Measurements from ENCODE around the gene SP6. TPM values are rescaled to one million over a fixed set of nuclear protein-coding genes. Genes with fewer than 3 reads are reported as not detected.

The SP6 gene
- total RNA-seq, 1 experiment from 2014 or later: 10.8 TPM

- Histone ChIP-seq H3K27me3 (ENCODE audit: insufficient read depth, low read length) (no peaks in the 10 kb centered on the region), H3K36me3 (ENCODE audit: control insufficient read depth in 1 of 2, insufficient read depth in 2 of 2, low read length in 2 of 2) (peaks cover 0 to 2% of the 10 kb centered on the region in 2 experiments; a peak in 2 of 4 replicates), H3K9me2 (ENCODE audit: insufficient read depth) (no peaks in the 10 kb centered on the region), H4K20me1 (ENCODE audit: insufficient read depth) (no peaks in the 10 kb centered on the region), H3K9me3 (ENCODE audit: control insufficient read depth in 1 of 2, insufficient read depth in 1 of 2, low read depth in 1 of 2, low read length in 2 of 2) (no peaks in the 10 kb centered on the region), H3K9ac (ENCODE audit: low read length) (no peak overlapping the region), H3K27ac (ENCODE audit: low read depth, low read length) (no peak overlapping the region), H3K4me3 (replicated peaks in 1 of 2; ENCODE audit: low read depth in 1 of 2, low read length in 2 of 2) (no peak overlapping the region), H3K4me1 (ENCODE audit: control insufficient read depth in 1 of 2, insufficient read depth in 2 of 2, low read length in 2 of 2) (peaks cover 17 to 26% of the 10 kb centered on the region in 2 experiments), H3K79me2 (ENCODE audit: insufficient read depth, low read length) (no peaks in the 10 kb centered on the region), H3K4me2 (ENCODE audit: low read length) (no peak overlapping the region), H2AFZ (ENCODE audit: low read depth, low read length, poor library complexity, severe bottlenecking) (no peak overlapping the region)
- TF ChIP-seq SP1 (IDR thresholded peaks at IDR 0.05; ENCODE audit: low read depth) (no peak), EGR1 (IDR thresholded peaks at IDR 0.05; ENCODE audit: low read depth) (no peak), ZFX (IDR thresholded peaks at IDR 0.05) (no peak), SIN3A (IDR thresholded peaks at IDR 0.05; ENCODE audit: low read depth) (no peak), POLR2AphosphoS5 (IDR thresholded peaks at IDR 0.05; ENCODE audit: low read depth, low read length) (no peak)
- ChIA-PET POLR2A (no interaction called here), CTCF (no interaction called here), RAD21 (ENCODE audit: low non-redundant PET in 1 of 2, low total read pairs in 2 of 2, uncharacterized antibody in 2 of 2, unreplicated experiment in 2 of 2) (no interaction called here)
- DNase-seq (ENCODE audit: low read depth, low spot score) (no peak), ATAC-seq (no peak)
- no TSS peak for BruUV-seq (replicated peaks)
- intact Hi-C loops (cut with micrococcal nuclease): no loop called here
Observed at GRCh38 chr17:47816111-47816735, 34.7 kb downstream of the SP6 start.

- no peaks in the 10 kb centered on the region for H3K27me3 ChIP-seq (ENCODE audit: insufficient read depth, low read length)
- CTCF ChIA-PET: no interaction called here
- H3K9me3 ChIP-seq (ENCODE audit: control insufficient read depth in 1 of 2, insufficient read depth in 1 of 2, low read depth in 1 of 2, low read length in 2 of 2): no peaks in the 10 kb centered on the region
- H2AFZ ChIP-seq (ENCODE audit: low read depth, low read length, poor library complexity, severe bottlenecking): no peak overlapping the region
- H3K9ac ChIP-seq (ENCODE audit: low read length): no peak overlapping the region
- BruUV-seq (replicated peaks): no TSS peak
- H3K4me1 ChIP-seq (ENCODE audit: control insufficient read depth in 1 of 2, insufficient read depth in 2 of 2, low read length in 2 of 2): peaks cover 18 to 26% of the 10 kb centered on the region in 2 experiments
- no peaks in the 10 kb centered on the region for H3K79me2 ChIP-seq (ENCODE audit: insufficient read depth, low read length)
- ATAC-seq: no peak
- intact Hi-C loops (cut with micrococcal nuclease): no loop called here
- H3K27ac ChIP-seq (ENCODE audit: low read depth, low read length): no peak overlapping the region
- H3K4me2 ChIP-seq (ENCODE audit: low read length): no peak overlapping the region
- H3K9me2 ChIP-seq (ENCODE audit: insufficient read depth): no peaks in the 10 kb centered on the region
- no peak overlapping the region for H3K4me3 ChIP-seq (replicated peaks in 1 of 2; ENCODE audit: low read depth in 1 of 2, low read length in 2 of 2)
- H3K36me3 ChIP-seq (ENCODE audit: control insufficient read depth in 1 of 2, insufficient read depth in 2 of 2, low read length in 2 of 2): peaks cover 0 to 2% of the 10 kb centered on the region in 2 experiments; a peak in 2 of 4 replicates
- POLR2A ChIA-PET: interaction anchor here (1.0 kb wide), 2 partner anchors 16 to 80 kb away, joined by 3 to 4 read pairs; partner anchors contain the start of genes LRRC46 and MRPL10
- DNase-seq (ENCODE audit: low read depth, low spot score): no peak
- RAD21 ChIA-PET (ENCODE audit: low non-redundant PET in 1 of 2, low total read pairs in 2 of 2, uncharacterized antibody in 2 of 2, unreplicated experiment in 2 of 2): no interaction called here
- no peaks in the 10 kb centered on the region for H4K20me1 ChIP-seq (ENCODE audit: insufficient read depth)
- TF ChIP-seq REST (IDR thresholded peaks at IDR 0.05; ENCODE audit: low read depth) (no peak), ATF3 (IDR thresholded peaks at IDR 0.05) (no peak), JUND (IDR thresholded peaks at IDR 0.05) (no peak), SIN3A (IDR thresholded peaks at IDR 0.05; ENCODE audit: low read depth) (no peak), EZH2 (IDR thresholded peaks at IDR 0.05) (no peak), POLR2AphosphoS5 (IDR thresholded peaks at IDR 0.05; ENCODE audit: low read depth, low read length) (no peak), EGR1 (IDR thresholded peaks at IDR 0.05; ENCODE audit: low read depth) (no peak), CBX3 (IDR thresholded peaks at IDR 0.05; ENCODE audit: low read depth) (no peak), EZH2phosphoT487 (IDR thresholded peaks at IDR 0.05; ENCODE audit: borderline replicate concordance) (no peak), POLR2A (IDR thresholded peaks at IDR 0.05; ENCODE audit: borderline replicate concordance, extremely low read depth, insufficient read depth, insufficient read length) (no peak), ZFX (IDR thresholded peaks at IDR 0.05) (no peak), ZNF274 (IDR thresholded peaks at IDR 0.05; ENCODE audit: low read depth, low read length) (no peak), SRF (IDR thresholded peaks at IDR 0.05; ENCODE audit: low read depth) (no peak), SP1 (IDR thresholded peaks at IDR 0.05; ENCODE audit: low read depth) (no peak), RAD21 (IDR thresholded peaks at IDR 0.05; ENCODE audit: low read depth) (no peak)
Observed at GRCh38 chr17:47815106-47815918, 35.7 kb downstream of the SP6 start.

All from HCT116 (cell line).